HG03439 (cell line): Measurements from ENCODE around the gene SOCS1.

Source experiments
- ATAC-seq: cut with Tn5 transposase; IDR thresholded peaks from one replicate; pipeline ENCODE4 v1.9.1; 2021; ENCODE audit warnings: mild to moderate bottlenecking, moderate library complexity; ENCODE audit not compliant: unreplicated experiment

SOCS1 gene

DNA sequence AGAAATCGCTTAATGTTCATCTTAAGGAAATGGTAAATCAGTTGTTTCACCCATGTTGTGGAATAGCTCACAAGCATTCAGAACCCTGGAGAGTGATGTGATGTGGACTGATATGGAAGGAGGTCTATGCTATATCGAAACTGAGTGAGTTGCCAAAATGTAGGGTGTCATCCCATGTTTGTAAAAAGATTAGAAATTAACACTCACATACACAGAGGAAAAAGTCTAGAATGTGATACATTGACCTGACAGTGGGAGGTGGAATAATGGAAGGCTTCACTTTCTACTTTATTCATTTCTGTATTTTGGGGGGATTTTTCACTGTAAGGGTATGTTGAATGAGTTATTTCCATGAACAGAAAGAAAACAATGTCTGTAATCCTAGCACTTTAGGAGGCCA is 29.8 kb upstream of the SOCS1 start:
- ATAC-seq, result no peak

DNA sequence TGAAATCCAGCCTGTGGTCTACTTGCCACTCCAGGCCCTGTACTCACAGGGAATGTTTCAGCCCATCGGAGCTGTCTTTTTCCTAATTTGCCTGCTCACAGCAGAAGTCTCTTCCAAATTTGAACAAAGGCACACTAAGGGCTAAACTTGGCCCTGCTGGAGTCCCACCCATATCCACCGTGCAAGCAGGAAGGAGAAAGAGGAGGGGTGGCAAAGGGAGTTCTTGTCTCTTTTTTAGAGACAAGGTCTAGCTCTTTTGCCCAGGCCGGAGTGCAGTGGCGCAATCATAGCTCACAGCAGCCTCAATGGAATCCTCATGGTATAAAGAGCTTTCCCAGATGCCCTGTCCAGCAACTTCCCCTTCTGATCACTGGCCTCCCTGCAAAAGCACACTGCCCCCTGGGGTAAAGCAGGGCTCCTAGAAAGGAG is 27.8 kb upstream of the SOCS1 start:
- ATAC-seq, result no peak

DNA sequence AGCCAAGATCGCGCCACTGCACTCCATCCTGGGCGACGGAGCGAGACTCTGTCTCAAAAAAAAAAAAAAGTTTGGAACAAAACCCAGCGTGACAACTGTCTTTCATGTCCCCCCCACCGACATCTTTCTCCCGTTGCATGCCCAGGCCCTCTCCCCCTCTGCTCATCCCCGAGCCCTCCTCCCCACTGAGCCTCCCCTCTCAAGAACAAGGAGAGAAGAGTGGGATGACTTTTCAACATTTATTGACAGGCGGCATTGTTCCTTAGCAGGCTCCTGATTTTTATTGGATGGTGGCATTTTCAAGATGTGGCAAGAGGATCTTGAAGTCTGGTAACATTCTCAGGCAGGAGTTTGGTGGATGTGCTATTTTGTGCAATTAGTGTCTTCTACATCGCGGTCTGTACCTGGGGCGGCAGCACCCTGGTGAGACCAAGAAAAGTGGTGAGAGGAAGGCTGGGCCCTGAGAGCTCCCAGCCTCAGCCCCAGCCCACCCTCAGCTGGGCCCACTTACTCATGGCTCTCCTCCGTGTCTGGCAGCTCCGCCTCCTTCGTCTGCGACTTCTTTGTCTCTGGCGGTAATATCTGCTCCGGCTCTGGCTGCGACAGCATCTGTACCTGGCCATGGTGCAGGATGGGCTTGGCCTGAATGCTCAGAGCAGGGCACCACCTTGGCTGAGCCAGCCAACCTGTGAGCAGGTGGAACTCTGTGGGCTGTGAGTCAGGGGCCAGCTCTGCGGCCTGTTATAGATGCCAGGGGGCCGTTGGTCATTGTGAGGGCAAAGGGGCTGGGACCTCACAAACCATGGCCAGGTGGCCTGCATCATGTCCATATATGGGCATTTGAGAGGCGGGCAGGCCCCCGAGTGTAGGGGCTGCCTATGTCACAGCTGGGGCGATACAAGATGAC is 24.9 kb upstream of the SOCS1 start, which contains the start of gene PRM1:
PRM1 (minus strand) TSS at position 715 of the 907 bp plus-strand sequence; CDS start at position 623, 92 bp downstream.
- no peak for ATAC-seq

DNA sequence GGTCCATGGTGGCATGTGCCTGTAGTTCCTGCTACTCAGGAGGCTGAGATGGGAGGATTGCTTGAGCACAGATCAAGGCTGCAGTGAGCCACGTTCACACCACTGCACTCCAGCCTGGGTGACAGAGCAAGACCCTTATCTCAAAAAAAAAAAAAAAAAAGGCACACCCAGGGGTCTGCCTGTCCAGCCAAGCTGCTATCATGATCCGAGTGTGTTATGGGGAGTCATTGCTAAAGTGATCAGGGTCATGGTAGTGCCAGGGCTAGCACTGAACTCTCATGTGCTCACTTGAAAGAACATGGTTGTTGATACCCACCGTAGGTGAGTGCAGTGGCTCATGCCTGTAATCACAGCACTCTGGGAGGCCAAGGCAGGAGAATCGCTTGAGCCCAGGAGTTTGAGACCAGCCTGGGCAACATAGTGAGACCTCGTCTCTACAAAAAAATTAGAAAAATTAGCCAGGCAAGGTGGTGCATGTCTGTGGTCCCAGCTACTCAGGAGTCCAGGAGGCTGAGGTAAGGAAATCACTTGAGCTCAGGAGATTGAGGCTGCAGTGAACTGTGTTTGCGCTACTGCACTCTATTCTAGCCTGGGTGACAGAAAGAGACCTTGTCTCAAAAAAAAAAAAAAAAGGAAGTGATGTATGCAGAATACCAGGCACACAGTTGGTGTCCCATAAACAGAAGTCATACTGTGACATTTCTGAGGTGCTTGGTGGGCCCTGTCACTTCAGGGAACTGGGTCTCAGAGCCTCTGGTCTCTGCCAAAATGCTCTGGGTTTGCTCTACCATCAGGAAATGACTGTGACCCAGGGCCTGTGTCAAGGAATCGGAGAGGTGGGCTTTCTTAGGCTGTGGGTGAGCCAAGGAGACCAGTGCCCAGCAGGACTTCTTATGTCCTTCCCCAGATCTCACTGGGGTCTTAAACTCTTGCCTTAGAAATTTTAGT is 23.0 kb upstream of the SOCS1 start:
- no peak for ATAC-seq

DNA sequence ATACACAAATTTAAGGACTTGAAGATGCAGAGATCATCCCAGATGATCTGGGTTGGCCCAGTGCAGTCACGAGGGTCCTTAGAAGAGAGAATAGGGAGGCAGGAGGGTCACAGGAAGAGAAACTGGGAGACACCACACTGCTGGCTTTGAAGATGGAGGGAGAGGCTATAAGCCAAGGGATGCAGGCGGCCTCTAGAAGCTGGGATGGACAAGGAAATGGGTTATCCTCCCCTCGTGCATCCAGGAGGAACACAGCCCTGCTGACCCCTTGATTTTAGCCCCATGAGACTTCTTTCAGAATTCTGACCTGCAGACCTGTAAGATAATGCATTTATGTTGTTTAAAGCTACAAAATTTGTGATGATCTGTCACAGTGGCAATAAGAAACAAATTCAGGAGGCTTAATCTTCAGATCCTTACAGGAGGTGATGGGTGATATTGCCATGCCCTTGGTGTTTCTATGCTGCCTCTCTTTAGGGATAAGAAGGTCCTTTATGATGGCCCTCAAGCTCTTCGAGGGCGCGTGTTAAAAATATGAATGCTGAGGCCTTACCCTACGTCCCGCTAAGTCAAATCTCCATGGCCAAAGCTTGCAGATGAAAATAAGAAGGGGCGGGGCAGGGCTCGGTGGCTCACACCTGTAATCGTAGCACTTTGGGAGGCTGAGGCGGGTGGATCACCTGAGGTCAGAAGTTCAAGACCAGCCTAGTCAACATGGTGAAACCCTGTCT is 21.8 kb upstream of the SOCS1 start:
- no peak for ATAC-seq

DNA sequence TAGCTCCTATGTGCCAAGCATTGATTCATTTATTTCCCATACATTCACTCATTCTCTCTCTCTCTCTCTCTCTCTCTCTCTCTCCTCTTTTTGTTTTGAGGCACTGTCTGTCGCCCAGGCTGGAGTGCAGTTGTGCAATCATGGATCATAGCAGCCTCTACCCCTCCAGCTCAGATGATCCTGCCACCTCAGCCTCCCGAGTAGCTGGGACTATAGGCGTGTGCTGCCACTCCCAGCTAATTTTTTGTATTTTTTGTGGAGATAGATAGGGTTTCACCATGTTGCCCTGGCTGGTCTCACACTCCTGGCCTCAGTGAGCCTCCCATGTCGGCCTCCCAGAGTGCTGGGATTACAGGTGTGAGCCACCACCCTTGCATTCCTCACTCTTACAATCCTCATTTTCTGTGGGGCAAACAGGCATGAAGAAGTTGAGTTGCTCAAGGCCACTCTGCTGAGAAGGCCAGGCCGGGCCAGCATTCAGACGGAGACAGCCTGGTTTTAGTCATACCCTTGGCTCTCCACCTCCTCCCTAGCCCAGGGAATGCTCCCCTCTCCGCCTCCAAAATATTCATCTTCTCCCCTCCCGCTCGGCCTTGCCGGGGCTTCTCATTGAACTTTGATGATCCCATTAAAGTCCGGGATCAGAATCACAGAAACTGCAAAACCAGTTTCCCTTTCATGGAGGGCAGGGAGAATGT is 21.0 kb upstream of the SOCS1 start:
- no peak for ATAC-seq

DNA sequence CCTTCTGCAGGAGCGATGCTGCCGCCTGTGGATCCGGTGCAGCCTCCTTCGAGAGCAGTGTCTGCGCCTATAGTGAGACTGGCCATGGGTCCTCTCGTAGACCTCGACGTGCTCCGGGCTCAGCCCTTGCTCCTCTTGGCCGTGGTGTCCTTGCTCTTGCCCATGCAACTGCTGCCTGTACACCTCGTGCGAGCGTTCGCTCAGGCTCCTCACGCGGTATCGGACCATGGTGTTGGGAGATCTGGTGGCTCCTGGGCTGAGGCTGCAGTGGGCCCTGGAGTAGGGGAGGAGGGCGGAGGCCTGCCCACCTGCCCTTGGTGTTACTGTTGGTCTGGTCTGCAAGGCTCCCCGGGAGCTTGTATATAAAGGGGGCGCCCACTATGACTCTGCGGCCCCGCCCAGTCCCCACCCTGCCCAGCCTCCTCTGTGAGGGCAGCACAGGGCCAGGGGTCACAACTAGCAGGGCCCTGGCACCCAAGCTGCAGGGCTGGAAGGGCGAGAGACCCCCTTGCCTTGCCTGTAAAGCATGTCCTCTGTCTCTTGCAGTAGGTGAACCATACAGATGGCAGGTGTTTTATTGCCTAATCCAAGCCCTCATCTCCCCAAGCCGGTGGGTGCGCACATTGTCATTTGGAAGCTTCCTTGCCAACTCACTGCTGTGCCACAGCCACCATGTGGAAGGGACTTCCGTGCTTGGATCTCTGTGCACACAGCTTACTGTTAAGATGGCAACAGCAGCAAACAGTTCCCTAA is 20.3 kb upstream of the SOCS1 start, which contains the start of gene PRM2:
PRM2 (minus strand) TSS at position 338 of the 753 bp plus-strand sequence; CDS start at position 228, 110 bp downstream.
- ATAC-seq, result no peak

DNA sequence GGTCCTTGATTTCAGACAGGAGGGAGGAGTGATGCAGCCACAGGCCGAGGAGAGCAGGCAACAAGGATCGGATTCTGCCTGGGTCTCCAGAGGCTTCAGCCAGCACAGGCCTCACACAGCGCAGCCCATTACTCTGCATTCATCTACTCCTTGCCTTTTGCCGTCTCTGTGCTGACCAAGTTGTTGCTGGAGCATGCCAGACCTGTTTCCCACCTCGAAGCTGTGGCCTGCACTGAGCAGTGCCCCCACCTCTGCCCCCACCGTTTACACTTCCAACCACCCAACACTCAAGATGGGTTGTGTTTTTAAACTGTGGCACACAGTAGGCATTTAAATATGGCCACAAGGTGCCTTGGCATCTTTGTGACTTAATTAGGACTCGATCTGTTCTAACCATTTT is 19.0 kb upstream of the SOCS1 start:
- ATAC-seq, result no peak

DNA sequence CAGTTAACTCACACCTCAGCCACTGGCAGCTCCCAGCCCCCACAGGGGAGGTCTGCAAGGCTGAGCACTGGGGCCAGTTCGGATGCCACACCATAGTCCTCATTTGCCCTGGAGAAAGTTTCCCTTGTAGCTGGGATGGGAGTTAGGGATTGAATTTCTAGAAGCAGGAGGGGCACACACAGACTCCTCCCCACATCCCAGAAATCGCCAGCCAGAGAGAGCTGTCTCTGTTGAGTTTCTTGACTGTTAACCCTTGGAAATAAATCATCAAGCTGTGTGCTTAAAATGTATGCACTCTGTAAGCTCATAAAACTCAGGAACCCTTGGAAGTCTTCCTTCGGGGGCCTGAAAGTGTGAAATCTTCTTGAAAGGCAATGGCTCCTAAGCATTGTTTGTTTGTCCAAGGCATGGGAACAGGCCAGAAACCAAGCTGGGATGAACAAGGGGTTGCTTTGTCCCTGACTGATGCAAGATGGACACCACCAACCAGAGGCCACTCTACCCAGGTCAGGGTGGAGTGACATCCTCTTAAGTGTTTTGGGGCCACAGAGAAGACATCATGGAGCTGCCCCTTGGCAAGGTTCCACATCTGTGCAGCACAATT is 17.8 kb upstream of the SOCS1 start:
- no peak for ATAC-seq

DNA sequence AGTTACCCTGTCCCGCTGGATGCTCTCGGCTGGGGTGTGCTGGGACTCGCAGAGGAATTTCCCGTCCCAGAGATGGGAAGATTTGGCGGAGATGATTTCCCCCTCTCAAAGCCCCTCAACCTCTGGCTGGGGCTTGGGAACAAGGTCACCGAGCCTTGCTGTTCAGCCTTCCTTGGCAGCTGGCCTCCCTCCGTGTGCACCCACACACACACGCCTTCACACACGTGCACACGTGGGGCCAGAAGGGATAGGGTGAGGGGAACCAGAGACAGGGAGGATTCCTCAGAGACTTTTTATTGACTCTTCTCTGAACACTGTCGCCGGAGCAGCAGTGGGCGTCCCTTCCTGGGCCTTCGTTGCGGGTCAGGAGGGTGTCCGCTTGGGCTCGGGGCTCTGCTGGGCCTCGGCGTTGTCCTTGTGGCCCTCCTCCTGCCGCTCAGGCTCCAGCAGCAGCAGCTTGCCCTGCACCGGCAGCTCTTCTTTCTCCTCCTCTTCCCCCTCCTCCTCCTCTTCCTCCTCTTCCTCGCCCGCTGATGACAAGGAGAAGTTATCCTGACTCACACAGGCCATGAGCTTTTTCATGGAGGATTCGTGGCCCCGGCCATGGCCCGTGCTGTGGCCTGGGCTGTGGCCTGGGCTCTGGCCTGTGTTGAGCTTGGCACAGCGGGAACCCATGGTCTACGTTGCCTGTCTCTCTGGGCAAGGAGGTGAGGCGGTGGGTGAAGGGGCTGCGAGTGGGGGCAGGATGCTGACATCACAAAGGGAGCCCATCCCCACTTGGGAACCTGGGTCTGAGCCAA is 17.1 kb upstream of the SOCS1 start, which contains the start of gene PRM3:
PRM3 (minus strand) TSS at position 709 of the 800 bp plus-strand sequence; CDS start at position 675, 34 bp downstream.
- no peak for ATAC-seq

DNA sequence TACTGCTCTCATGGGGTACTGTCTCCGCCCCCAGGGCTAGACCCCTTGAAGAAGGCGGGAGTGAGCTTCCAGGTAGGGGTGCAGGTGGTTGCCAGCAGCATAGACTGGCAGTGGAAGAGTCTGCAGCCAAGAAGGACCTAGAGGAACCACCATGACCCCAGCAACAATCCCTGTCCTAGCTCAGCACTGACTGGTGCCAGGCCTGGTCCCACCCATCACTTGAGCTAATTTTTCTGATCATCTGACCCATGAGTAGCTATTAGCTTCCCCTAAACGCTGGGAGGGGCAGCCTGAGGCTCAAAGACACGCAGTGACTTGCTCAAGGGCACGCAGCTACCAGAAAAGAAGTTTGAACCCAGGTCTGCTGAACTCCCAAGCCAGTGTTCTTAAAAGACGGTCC is 16.5 kb upstream of the SOCS1 start:
- no peak for ATAC-seq

DNA sequence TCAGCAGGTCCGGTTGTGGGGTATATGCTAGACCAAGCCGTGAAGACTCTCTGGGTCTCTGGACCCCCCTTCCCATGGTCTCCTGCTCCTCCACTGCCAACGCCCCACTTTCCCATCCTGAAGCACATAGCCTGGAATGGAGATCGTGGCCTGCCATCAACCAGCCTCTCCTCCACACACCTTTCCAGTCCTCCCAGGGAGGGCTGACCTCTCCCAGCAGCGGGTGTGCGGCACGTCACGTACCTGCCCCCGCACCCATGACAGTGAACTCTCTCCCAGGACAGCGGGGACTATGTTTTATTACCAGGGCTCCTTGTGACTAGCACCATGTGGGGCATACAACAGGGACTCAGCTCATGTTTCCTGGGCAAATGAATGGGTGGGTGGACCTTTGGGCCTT is 15.6 kb upstream of the SOCS1 start:
- no peak for ATAC-seq

DNA sequence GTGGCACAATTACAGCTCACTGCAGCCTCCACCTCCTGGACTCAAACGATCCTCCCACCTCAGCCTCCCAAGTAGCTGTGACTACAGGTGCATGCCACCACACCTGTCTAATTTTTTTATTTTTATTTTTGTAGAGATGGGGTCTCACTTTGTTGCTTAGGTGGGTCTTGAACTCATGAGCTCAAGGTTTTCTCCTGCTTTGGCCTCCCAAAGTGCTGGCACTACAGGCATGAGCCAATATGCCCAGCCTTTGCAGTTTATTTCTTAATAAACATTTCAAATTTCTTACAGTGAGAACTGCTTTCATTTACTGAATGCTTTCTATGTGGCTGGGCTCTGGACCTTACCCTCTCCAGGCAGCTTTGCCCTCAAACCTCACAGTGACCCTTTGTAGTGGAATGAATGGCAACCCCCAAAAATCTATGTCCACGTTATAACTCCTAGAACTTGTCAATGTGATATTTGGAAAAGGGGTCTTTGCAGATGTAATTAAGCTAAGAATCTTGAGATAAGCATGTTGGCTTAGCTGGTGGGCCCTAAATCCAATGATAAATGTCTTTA is 14.7 kb upstream of the SOCS1 start:
- no peak for ATAC-seq

DNA sequence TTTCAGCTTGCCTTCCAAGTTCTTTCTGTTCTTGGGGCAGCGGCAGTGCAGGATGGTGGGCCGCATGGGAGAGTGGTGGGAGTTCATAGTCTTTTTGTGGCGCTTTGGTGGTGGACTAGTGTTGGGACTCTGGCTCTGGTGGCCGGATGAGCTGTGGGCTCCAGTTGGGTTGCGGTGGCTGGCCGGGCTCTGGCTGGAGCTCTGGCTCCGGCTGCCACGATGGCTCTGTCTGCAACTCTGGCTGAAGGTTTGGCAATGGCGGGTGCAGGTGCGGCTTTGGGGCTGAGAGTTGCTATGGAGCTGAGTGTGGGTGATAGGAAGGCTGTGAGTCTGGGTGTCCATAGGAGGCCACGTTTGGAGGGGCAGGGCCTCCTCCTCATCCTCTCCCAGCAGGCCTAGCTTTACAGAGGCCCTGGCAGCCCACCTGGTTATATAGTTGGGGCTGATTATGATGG is 12.9 kb upstream of the SOCS1 start, which contains the start of gene TNP2:
TNP2 (minus strand) TSS at position 405 of the 455 bp plus-strand sequence; CDS start at position 342, 63 bp downstream.
- no peak for ATAC-seq

DNA sequence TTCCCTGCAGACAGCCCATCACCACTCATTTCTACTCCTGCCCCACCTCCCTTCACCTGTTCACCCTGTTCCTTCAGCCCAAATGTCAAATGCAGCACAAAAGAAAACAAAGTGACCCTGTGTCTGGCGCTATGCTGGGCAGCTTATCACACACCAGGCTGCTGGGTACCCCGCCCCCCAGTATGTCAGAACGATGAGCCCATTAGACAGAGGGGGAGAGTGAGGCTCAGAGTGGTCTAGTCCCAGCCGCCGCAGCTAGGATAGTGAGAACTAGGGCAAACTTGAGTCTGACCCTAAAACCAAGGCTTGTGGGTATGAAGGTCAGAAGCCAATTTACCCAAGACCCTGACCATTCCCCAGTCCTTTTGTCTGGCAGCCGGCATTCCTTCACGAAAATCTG is 9.1 kb upstream of the SOCS1 start:
- ATAC-seq, result no peak

DNA sequence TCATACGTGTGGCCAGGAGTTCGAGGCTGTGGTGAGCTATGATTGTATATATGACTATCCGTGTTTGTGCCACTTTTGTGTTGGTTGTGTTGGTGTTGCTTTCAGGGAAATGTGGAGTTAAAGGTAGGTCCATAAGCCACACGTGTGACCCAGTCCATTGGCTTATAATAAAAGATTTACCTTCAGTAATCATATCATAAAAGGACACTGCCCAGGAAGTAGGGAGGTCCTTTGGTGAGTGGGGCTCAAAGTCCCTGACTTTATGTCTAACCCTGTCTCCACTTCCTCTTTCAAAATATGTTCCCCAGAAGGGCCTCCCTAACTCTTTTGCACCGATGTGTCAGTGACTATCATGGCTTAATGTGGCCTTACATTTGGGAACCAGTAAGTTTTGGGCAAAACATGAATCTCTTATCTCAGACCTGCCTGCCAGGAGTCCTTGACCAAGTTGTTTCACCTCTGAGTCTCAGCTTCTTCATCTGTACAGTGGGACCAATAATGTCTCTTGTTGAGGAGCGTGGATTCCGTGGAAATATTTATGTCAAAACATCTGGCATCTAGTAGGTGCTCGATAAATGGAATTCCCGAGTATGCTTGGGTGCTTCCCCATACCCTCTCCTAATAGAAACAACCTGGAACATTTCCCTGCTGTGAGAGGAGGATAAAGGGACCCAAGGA is 8.3 kb upstream of the SOCS1 start:
- ATAC-seq, result no peak

DNA sequence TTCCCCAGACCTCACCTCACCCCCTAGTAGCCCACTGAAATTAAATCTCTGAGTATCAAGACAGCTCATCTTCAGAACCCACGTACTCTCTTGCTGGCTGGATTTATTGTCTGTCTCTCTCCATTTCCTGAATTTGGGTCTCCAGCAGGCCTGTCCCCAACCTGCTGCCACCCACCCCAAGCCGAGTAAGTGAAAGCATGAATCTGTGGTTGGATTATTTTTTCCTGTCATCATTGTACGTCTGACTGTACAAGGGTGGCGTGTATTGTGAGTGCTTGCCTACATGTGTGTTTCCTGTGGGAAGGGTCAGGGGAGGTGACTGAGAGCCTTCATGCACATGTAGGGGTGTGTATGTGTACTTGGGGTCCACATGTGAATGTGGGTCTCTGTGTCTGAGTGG is 7.7 kb upstream of the SOCS1 start:
- ATAC-seq, result no peak
